NB4 (cell line): ENCODE data around the gene DDX6.

Experiments
- CTCF ChIP-seq: IDR thresholded peaks from one replicate; pipeline ENCODE4 v1.5.1; 2012; ENCODE audit warnings: low read depth, low read length
- MAX ChIP-seq: IDR thresholded peaks from 2 replicates; pipeline ENCODE4 v1.6.1; 2011; ENCODE audit warnings: low read depth, low read length

GRCh38 chr11:118771547-118772288 is 19.2 kb downstream of the DDX6 start:
- TF ChIP-seq CTCF (no peak), MAX (no peak)
